ENCODE results near the gene CLDN11. TPM values are rescaled to one million over a fixed set of nuclear protein-coding genes. Genes with fewer than 3 reads are reported as not detected.

CLDN11 gene
- total RNA-seq, 1 experiment from 2014 or later = 0.22 TPM

GRCh38 chr3:170467007-170467406, 48.3 kb downstream of the CLDN11 start:
- CTCF ChIA-PET = no interaction called here
- Histone ChIP-seq H2AFZ (ENCODE audit: low read depth, low read length, poor library complexity, severe bottlenecking) (no peak overlapping the region), H3K9me2 (ENCODE audit: insufficient read depth) (no peaks in the 10 kb centered on the region), H3K79me2 (ENCODE audit: insufficient read depth, low read length) (no peaks in the 10 kb centered on the region), H3K4me2 (ENCODE audit: low read length) (no peak overlapping the region), H3K4me3 (replicated peaks in 1 of 2; ENCODE audit: low read depth in 1 of 2, low read length in 2 of 2) (no peak overlapping the region), H3K27ac (ENCODE audit: low read depth, low read length) (no peak overlapping the region), H3K9ac (ENCODE audit: low read length) (no peak overlapping the region), H3K4me1 (ENCODE audit: control insufficient read depth in 1 of 2, insufficient read depth in 2 of 2, low read length in 2 of 2) (no peaks in the 10 kb centered on the region), H4K20me1 (ENCODE audit: insufficient read depth) (no peaks in the 10 kb centered on the region), H3K36me3 (ENCODE audit: control insufficient read depth in 1 of 2, insufficient read depth in 2 of 2, low read length in 2 of 2) (no peaks in the 10 kb centered on the region), H3K27me3 (ENCODE audit: insufficient read depth, low read length) (no peaks in the 10 kb centered on the region), H3K9me3 (ENCODE audit: control insufficient read depth in 1 of 2, insufficient read depth in 1 of 2, low read depth in 1 of 2, low read length in 2 of 2) (no peaks in the 10 kb centered on the region)
- no peak for DNase-seq (ENCODE audit: low read depth, low spot score)
- POLR2A ChIA-PET = no interaction called here
- BruUV-seq (replicated peaks) = no TSS peak
- RAD21 ChIA-PET (ENCODE audit: low non-redundant PET in 1 of 2, low total read pairs in 2 of 2, uncharacterized antibody in 2 of 2, unreplicated experiment in 2 of 2) = no interaction called here
- TF ChIP-seq ZFX (IDR thresholded peaks at IDR 0.05) = no peak
- TF ChIP-seq CBX3 (IDR thresholded peaks at IDR 0.05; ENCODE audit: low read depth) = no peak
- no peak for TF ChIP-seq ZBTB33 (IDR thresholded peaks at IDR 0.05; ENCODE audit: extremely low read depth, insufficient replicate concordance, low read length)
- no peak for TF ChIP-seq TCF7L2 (IDR thresholded peaks at IDR 0.05; ENCODE audit: borderline replicate concordance, extremely low read depth, insufficient read depth, insufficient read length)
- TF ChIP-seq ATF3 (IDR thresholded peaks at IDR 0.05) = no peak
- TF ChIP-seq EGR1 (IDR thresholded peaks at IDR 0.05; ENCODE audit: low read depth) = no peak
- no peak for TF ChIP-seq CTCF (IDR thresholded peaks at IDR 0.05 in 2 of 3, conservative IDR thresholded peaks at IDR 0.05 in 1 of 3; ENCODE audit: borderline replicate concordance in 1 of 3, insufficient read depth in 1 of 3, low read depth in 2 of 3, low read length in 2 of 3)
- TF ChIP-seq MAX (IDR thresholded peaks at IDR 0.05) = no peak
- TF ChIP-seq EZH2 (IDR thresholded peaks at IDR 0.05) = no peak
- TF ChIP-seq JUND (IDR thresholded peaks at IDR 0.05) = no peak
- no peak for TF ChIP-seq POLR2AphosphoS5 (IDR thresholded peaks at IDR 0.05; ENCODE audit: low read depth, low read length)
- no peak for TF ChIP-seq POLR2A (IDR thresholded peaks at IDR 0.05; ENCODE audit: borderline replicate concordance, extremely low read depth, insufficient read depth, insufficient read length)
- TF ChIP-seq YY1 (IDR thresholded peaks at IDR 0.05; ENCODE audit: extremely low read depth, insufficient replicate concordance, low read depth, low read length) = no peak
- TF ChIP-seq REST (IDR thresholded peaks at IDR 0.05; ENCODE audit: low read depth) = no peak
- no peak for TF ChIP-seq SP1 (IDR thresholded peaks at IDR 0.05; ENCODE audit: low read depth)
- TF ChIP-seq SRF (IDR thresholded peaks at IDR 0.05; ENCODE audit: low read depth) = no peak
- no peak for TF ChIP-seq ZNF274 (IDR thresholded peaks at IDR 0.05; ENCODE audit: low read depth, low read length)
- no peak for TF ChIP-seq FOSL1 (IDR thresholded peaks at IDR 0.05; ENCODE audit: low read depth)
- TF ChIP-seq RAD21 (IDR thresholded peaks at IDR 0.05; ENCODE audit: low read depth) = no peak
- no peak for TF ChIP-seq ELF1 (IDR thresholded peaks at IDR 0.05; ENCODE audit: borderline replicate concordance, low read depth)
- intact Hi-C loops (cut with micrococcal nuclease) = no loop called here
- no peak for ATAC-seq

Data from HCT116 (cell line).